HEK293T (cell line): ENCODE results near the gene KIF13A.
"Not testable (repeated sequence)": the region's sequence is repeated elsewhere in the genome, so short reads cannot be mapped to it uniquely, and the experiment has no call there.

ENCODE experiments used
- CTCF ChIA-PET: fragments of 350-600 bp; formaldehyde crosslinking; extraction: SDS; loops from one replicate; lab custom pipeline; 2021; ENCODE audit warnings: antibody characterized with exemption, inconsistent platforms; lab: Yijun Ruan, JAX
- POLR2A ChIA-PET: fragments of 350-600 bp; formaldehyde crosslinking; extraction: SDS; loops from one replicate; lab custom pipeline; 2020; ENCODE audit warnings: antibody characterized with exemption, inconsistent platforms; lab: Yijun Ruan, JAX
- DNase-seq: peaks from one replicate; pipeline ENCODE4 v3.0.0; 2012; ENCODE audit warnings: mixed read lengths; ENCODE audit errors: extremely low spot score
- ARNT ChIP-seq: fragments of 450-650 bp; IDR thresholded peaks from 2 replicates; pipeline ENCODE4 v1.6.1; 2017; ENCODE audit warnings: mild to moderate bottlenecking
- BHLHE40 ChIP-seq: fragments of 450-650 bp; IDR thresholded peaks from 2 replicates; pipeline ENCODE4 v1.6.1; 2016; ENCODE audit warnings: mild to moderate bottlenecking, moderate library complexity, borderline replicate concordance
- CTBP1 ChIP-seq: fragments of 450-650 bp; IDR thresholded peaks from 2 replicates; pipeline ENCODE4 v1.6.1; 2016; ENCODE audit warnings: borderline replicate concordance
- ELF4 ChIP-seq: fragments of 450-650 bp; IDR thresholded peaks from 2 replicates; pipeline ENCODE4 v1.6.1; 2017; ENCODE audit warnings: antibody characterized with exemption
- FOXA1 ChIP-seq: fragments of 450-650 bp; IDR thresholded peaks from 2 replicates; pipeline ENCODE4 v1.6.1; 2016; ENCODE audit warnings: mild to moderate bottlenecking
- FOXK2 ChIP-seq: fragments of 450-650 bp; IDR thresholded peaks from 2 replicates; pipeline ENCODE4 v1.6.1; 2016; ENCODE audit warnings: mild to moderate bottlenecking
- FOXM1 ChIP-seq: fragments of 450-650 bp; IDR thresholded peaks from 2 replicates; pipeline ENCODE4 v1.6.1; 2017; ENCODE audit warnings: mild to moderate bottlenecking, borderline replicate concordance
- HDGF ChIP-seq: fragments of 450-650 bp; IDR thresholded peaks from 2 replicates; pipeline ENCODE4 v1.6.1; 2017; ENCODE audit warnings: antibody characterized with exemption, borderline replicate concordance
- L3MBTL2 ChIP-seq: fragments of 450-650 bp; conservative IDR thresholded peaks from 2 replicates; pipeline ENCODE4 v1.6.1; 2016; ENCODE audit warnings: mild to moderate bottlenecking
- LEF1 ChIP-seq: fragments of 450-650 bp; IDR thresholded peaks from 2 replicates; pipeline ENCODE4 v1.6.1; 2017; ENCODE audit warnings: mild to moderate bottlenecking, borderline replicate concordance
- NFRKB ChIP-seq: fragments of 450-650 bp; IDR thresholded peaks from 2 replicates; pipeline ENCODE4 v1.6.1; 2016; ENCODE audit warnings: mild to moderate bottlenecking, moderate library complexity
- SP1 ChIP-seq: fragments of 450-650 bp; IDR thresholded peaks from 2 replicates; pipeline ENCODE4 v1.6.1; 2017
- SUZ12 ChIP-seq: fragments of 450-650 bp; IDR thresholded peaks from 2 replicates; pipeline ENCODE4 v1.6.1; 2016; ENCODE audit warnings: mild to moderate bottlenecking
- TARDBP ChIP-seq: fragments of 450-650 bp; IDR thresholded peaks from 2 replicates; pipeline ENCODE4 v1.6.1; 2016
- ZNF384 ChIP-seq: fragments of 450-650 bp; IDR thresholded peaks from 2 replicates; pipeline ENCODE4 v1.6.1; 2016
- TF ChIP-seq, protein P1 (sequence below): fragments of 450-650 bp; IDR thresholded peaks from 2 replicates; pipeline ENCODE4 v1.6.1; 2016

KIF13A gene

DNA sequence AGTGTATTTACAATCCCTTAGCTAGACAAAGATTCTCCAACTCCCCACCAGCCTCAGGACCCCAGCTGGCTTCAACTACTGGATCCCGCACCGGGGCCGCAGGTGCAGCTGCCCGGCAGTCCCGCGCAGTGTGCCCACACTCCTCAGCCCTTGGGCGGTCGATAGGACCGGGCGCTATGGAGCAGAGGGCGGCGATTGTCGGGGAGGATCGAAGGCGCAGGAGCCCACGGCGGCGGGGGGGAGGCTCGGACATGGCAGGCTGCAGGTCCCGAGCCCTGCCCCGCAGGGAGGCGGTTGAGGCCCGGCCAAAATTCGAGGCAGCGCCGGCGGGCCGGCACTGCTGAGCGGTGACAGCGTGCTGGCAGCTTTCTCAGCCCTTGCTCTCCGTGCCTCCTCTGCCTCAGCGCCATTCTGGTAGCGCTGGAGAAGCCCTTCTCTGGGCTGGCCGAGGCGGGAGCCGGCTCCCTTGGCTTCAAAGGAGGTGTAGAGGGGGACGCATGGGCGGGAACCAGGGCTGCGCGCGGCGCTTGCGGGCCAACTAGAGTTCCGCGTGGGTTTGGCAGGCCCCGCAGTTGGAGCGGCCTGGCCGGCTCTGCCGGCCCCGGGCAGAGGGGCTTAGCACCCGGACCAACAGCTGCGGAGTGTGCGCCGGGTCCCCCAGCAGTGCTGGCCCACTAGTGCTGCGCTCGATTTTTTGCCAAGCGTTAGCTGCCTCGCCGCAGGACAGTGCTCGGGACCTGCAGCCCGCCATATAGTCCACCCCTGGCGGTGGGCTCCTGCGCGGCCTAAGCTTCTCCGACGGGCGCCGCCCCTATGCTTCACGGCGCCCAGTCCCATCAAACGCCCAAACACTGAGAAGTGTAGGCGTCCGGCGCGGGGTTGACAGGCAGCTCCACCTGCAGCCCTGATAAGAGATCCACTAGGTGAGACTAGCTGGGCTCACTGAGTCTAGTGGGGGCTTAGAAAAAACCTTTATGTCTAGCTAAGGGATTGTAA is 32.4 kb upstream of the KIF13A start:
- DNase-seq: no peak
- TF ChIP-seq FOXA1 (no peak), CTBP1 (no peak), ELF4 (no peak), HDGF (no peak), LEF1 (no peak), SP1 (no peak), ARNT (no peak), TARDBP (no peak), NFRKB (no peak), ZNF384 (no peak), FOXK2 (no peak), BHLHE40 (no peak)
- TF ChIP-seq, protein P1, sequence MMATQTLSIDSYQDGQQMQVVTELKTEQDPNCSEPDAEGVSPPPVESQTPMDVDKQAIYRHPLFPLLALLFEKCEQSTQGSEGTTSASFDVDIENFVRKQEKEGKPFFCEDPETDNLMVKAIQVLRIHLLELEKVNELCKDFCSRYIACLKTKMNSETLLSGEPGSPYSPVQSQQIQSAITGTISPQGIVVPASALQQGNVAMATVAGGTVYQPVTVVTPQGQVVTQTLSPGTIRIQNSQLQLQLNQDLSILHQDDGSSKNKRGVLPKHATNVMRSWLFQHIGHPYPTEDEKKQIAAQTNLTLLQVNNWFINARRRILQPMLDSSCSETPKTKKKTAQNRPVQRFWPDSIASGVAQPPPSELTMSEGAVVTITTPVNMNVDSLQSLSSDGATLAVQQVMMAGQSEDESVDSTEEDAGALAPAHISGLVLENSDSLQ: no peak
- CTCF ChIA-PET: no interaction called here
- POLR2A ChIA-PET: no interaction called here

DNA sequence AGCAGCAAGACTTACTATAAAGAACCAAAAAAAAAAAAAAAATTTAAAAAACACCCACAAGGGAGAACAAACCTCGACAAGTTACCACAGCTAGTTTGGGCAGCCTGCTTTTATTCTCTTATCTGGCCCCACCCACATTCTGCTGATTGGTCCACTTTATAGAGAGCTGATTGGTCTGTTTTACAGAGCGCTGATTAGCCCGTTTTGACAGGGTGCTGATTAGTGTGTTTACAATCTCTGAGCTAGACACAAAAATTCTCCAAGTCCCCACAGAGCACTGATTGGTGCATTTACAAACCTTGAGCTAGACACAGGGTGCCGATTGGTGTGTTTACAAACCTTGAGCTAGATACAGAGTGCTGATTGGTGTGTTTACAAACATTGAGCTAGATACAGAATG is 31.7 kb upstream of the KIF13A start:
- POLR2A ChIA-PET, DNase-seq: not testable (repeated sequence)
- CTCF ChIA-PET: interaction anchor here (0.7 kb wide), 1 partner anchor 11 kb away, joined by 5 read pairs; no protein-coding TSS in a partner anchor

DNA sequence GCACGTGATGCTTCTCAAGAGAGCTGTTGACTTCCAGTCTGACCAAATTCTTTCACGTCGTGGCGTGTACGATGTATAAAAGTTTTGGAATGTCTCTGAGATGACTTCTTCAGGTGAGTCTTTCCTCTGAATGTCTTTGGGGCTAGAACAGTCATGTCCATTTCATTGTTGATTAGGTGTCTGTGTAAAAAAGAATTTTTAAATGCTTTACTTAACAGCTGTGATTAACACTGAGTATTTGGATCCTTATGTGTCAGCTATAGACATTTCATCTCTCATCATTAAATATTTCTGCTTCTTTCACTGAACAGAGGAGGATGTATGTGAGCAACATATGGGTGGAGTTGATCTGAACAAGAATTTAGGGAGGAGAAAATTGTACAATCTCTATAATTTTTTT is 29.3 kb upstream of the KIF13A start:
- POLR2A ChIA-PET: no interaction called here
- CTCF ChIA-PET: no interaction called here
- DNase-seq: no peak
- no peak for TF ChIP-seq FOXM1
- TF ChIP-seq SUZ12: no peak
- TF ChIP-seq SP1: no peak
- no peak for TF ChIP-seq NFRKB
- no peak for TF ChIP-seq ZNF384
- TF ChIP-seq HDGF: no peak
- TF ChIP-seq LEF1: no peak
- TF ChIP-seq FOXA1: no peak
- TF ChIP-seq L3MBTL2: no peak
- TF ChIP-seq TARDBP: no peak
- no peak for TF ChIP-seq FOXK2
- TF ChIP-seq BHLHE40: no peak
- TF ChIP-seq, protein P1: no peak
- TF ChIP-seq CTBP1: no peak
- TF ChIP-seq ARNT: no peak
- TF ChIP-seq ELF4: no peak

DNA sequence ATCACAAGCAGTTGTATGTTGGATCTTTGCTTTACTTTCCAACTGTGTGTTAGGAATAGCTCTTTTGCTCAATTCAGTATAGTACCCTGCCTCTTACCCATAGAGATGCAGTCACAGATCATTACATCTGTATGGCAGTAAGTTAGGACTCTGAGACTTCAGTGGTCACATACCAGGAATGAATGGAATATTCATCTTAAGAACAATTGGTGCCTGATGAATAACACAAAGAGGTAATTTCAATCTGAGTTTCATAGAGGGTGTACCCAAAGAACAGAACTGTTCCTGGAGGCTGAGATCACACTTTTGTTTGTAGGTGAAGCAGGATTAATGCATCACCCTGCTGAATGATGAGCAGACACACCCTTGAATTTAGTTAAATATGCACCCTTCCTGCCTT is 28.7 kb upstream of the KIF13A start:
- POLR2A ChIA-PET: no interaction called here
- TF ChIP-seq FOXA1: no peak
- TF ChIP-seq FOXK2: no peak
- no peak for TF ChIP-seq CTBP1
- TF ChIP-seq FOXM1: no peak
- TF ChIP-seq L3MBTL2: no peak
- CTCF ChIA-PET: interaction anchor here (0.7 kb wide), 1 partner anchor 92 kb away, joined by 3 read pairs; no protein-coding TSS in a partner anchor
- no peak for DNase-seq

GRCh38 chr6:18011287-18011686 is 23.9 kb upstream of the KIF13A start:
- ChIA-PET CTCF (interaction anchor here (0.6 to 1.1 kb wide), 3 partner anchors 12 to 595 kb away, joined by 3 read pairs; no protein-coding TSS in a partner anchor), POLR2A (no interaction called here)
- no peak for DNase-seq
- TF ChIP-seq LEF1: no peak
- no peak for TF ChIP-seq ELF4
- TF ChIP-seq CTBP1: no peak
- no peak for TF ChIP-seq FOXA1
- TF ChIP-seq ARNT: no peak
- no peak for TF ChIP-seq HDGF
- no peak for TF ChIP-seq NFRKB
- no peak for TF ChIP-seq SUZ12
- TF ChIP-seq, protein P1: no peak

DNA sequence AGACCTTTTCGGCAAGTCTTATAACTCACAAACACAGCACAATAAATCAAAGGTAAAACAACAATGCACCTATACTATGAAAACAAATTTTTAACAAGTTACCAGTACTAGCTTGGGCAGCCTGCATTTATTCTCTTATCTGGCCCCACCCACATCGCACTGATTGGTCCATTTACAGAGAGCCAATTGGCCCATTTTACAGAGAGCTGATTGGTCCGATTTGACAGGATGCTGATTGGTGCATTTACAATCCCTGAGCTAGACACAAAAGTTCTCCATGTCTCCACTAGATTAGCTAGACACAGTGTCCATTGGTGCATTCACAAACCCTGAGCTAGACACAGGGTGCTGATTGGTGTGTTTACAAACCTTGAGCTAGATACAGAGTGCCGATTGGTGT is 23.1 kb upstream of the KIF13A start:
- DNase-seq, POLR2A ChIA-PET: not testable (repeated sequence)
- CTCF ChIA-PET: interaction anchor here (0.6 kb wide), 1 partner anchor 594 kb away, joined by 3 read pairs; no protein-coding TSS in a partner anchor
